ENCODE results near the gene LSS. TPM values are rescaled to one million over a fixed set of nuclear protein-coding genes. Genes with fewer than 3 reads are reported as not detected.

LSS gene
- total and polyA plus RNA-seq, 4 donors: 27.6 to 194 (median 89.3) TPM

GRCh38 chr21:46189213-46189958 lies 39.2 kb downstream of the LSS start:
- TF ChIP-seq NR2F2 (IDR thresholded peaks at IDR 0.05): no peak

GRCh38 chr21:46188226-46189212 lies 40.1 kb downstream of the LSS start:
- Histone ChIP-seq H3K4me1 (ENCODE audit: control insufficient read depth in 4 of 4, insufficient read depth in 4 of 4, low read length in 3 of 4) (no peaks in the 10 kb centered on the region), H3K4me3 (ENCODE audit: low read depth in 1 of 3, low read length in 3 of 3) (no peak overlapping the region), H3K27me3 (ENCODE audit: control insufficient read depth in 4 of 4, insufficient read depth in 4 of 4, low read length in 3 of 4) (no peaks in the 10 kb centered on the region), H3K9ac (ENCODE audit: low read depth in 1 of 2, low read length in 2 of 2) (no peak overlapping the region), H3K27ac (ENCODE audit: low read depth in 1 of 2, low read length in 2 of 2) (no peak overlapping the region), H3K9me3 (ENCODE audit: control insufficient read depth in 4 of 4, low read length in 3 of 4) (no peaks in the 10 kb centered on the region), H3K36me3 (ENCODE audit: control insufficient read depth in 4 of 4, insufficient read depth in 3 of 4, low read depth in 1 of 4, low read length in 3 of 4) (peaks cover 0 to 33% (median 19%) of the 10 kb centered on the region in 4 donors)
- WGBS: 75% methylated on average over 17 of the region's 17 CpGs
- DNase-seq (ENCODE audit: low spot score): no peak
- TF ChIP-seq CTCF (IDR thresholded peaks at IDR 0.05; ENCODE audit: low read depth, low read length, missing input control) (no peak), JUND (IDR thresholded peaks at IDR 0.05) (peak; percentile 62 to 69)

More at GRCh38 chr21:46189213-46189958, 39.2 kb downstream of the LSS start:
- Histone ChIP-seq H3K36me3 (ENCODE audit: control insufficient read depth in 4 of 4, insufficient read depth in 3 of 4, low read depth in 1 of 4, low read length in 3 of 4) (peaks cover 4 to 41% (median 25%) of the 10 kb centered on the region in 4 donors), H3K9me3 (ENCODE audit: control insufficient read depth in 4 of 4, low read length in 3 of 4) (no peaks in the 10 kb centered on the region), H3K27me3 (ENCODE audit: control insufficient read depth in 4 of 4, insufficient read depth in 4 of 4, low read length in 3 of 4) (no peaks in the 10 kb centered on the region), H3K4me1 (ENCODE audit: control insufficient read depth in 4 of 4, insufficient read depth in 4 of 4, low read length in 3 of 4) (no peaks in the 10 kb centered on the region), H3K27ac (ENCODE audit: low read depth in 1 of 2, low read length in 2 of 2) (no peak overlapping the region), H3K9ac (ENCODE audit: low read depth in 1 of 2, low read length in 2 of 2) (no peak overlapping the region), H3K4me3 (ENCODE audit: low read depth in 1 of 3, low read length in 3 of 3) (no peak overlapping the region)
- peak; percentile 33 for DNase-seq (ENCODE audit: low spot score)
- WGBS: 92% methylated on average over 9 of the region's 9 CpGs

- Histone ChIP-seq H3K36me3 (ENCODE audit: control insufficient read depth in 4 of 4, insufficient read depth in 3 of 4, low read depth in 1 of 4, low read length in 3 of 4) (peaks cover 0 to 27% (median 17%) of the 10 kb centered on the region in 4 donors), H3K9me3 (ENCODE audit: control insufficient read depth in 4 of 4, low read length in 3 of 4) (no peaks in the 10 kb centered on the region), H3K27me3 (ENCODE audit: control insufficient read depth in 4 of 4, insufficient read depth in 4 of 4, low read length in 3 of 4) (no peaks in the 10 kb centered on the region), H3K9ac (ENCODE audit: low read depth in 1 of 2, low read length in 2 of 2) (no peak overlapping the region), H3K4me1 (ENCODE audit: control insufficient read depth in 4 of 4, insufficient read depth in 4 of 4, low read length in 3 of 4) (no peaks in the 10 kb centered on the region), H3K27ac (ENCODE audit: low read depth in 1 of 2, low read length in 2 of 2) (no peak overlapping the region), H3K4me3 (ENCODE audit: low read depth in 1 of 3, low read length in 3 of 3) (no peak overlapping the region)
- 93% methylated on average over 7 of the region's 7 CpGs for WGBS
- no peak for DNase-seq (ENCODE audit: low spot score)
- TF ChIP-seq CTCF (IDR thresholded peaks at IDR 0.05; ENCODE audit: low read depth, low read length, missing input control): no peak
- no peak for TF ChIP-seq NR2F2 (IDR thresholded peaks at IDR 0.05)
- no peak for TF ChIP-seq REST (IDR thresholded peaks at IDR 0.05)
- no peak for TF ChIP-seq ATF3 (IDR thresholded peaks at IDR 0.05)
- TF ChIP-seq HNF4G (IDR thresholded peaks at IDR 0.05): no peak
- no peak for TF ChIP-seq RAD21 (IDR thresholded peaks at IDR 0.05)
- TF ChIP-seq FOXA2 (IDR thresholded peaks at IDR 0.05): no peak
- TF ChIP-seq TAF1 (conservative IDR thresholded peaks at IDR 0.05): no peak
- TF ChIP-seq YY1 (IDR thresholded peaks at IDR 0.05): no peak
- no peak for TF ChIP-seq HNF4A (conservative IDR thresholded peaks at IDR 0.05)
- no peak for TF ChIP-seq JUND (IDR thresholded peaks at IDR 0.05)
- TF ChIP-seq EGR1 (IDR thresholded peaks at IDR 0.05; ENCODE audit: low read depth in 2 of 2): no peak
- TF ChIP-seq SP1 (IDR thresholded peaks at IDR 0.05): no peak
- no peak for TF ChIP-seq RXRA (IDR thresholded peaks at IDR 0.05)
- TF ChIP-seq ZBTB33 (IDR thresholded peaks at IDR 0.05): no peak
Observed at GRCh38 chr21:46187814-46188213, 40.8 kb downstream of the LSS start.
